Measurements from ENCODE around the gene DNASE1L1.

Gene DNASE1L1

GRCh38 chrX:154409222-154409871 is at the start of gene DNASE1L1:
Gene DNASE1L1, minus strand, starts transcription at chrX:154409254. Its CDS starts 3,686 bp downstream, at chrX:154405568.
- DNase-seq (ENCODE audit: low read depth) = no peak

GRCh38 chrX:154458116-154458953 is 49.3 kb upstream of the DNASE1L1 start, which contains the start of gene PLXNA3:
Gene PLXNA3, plus strand, starts transcription at chrX:154458281. Its CDS starts 1,903 bp downstream, at chrX:154460184.
- DNase-seq (ENCODE audit: low read depth) = no peak

- DNase-seq (ENCODE audit: low read depth) = no peak
Observed at GRCh38 chrX:154457491-154458115, 48.5 kb upstream of the DNASE1L1 start.

GRCh38 chrX:154452823-154453222 is 43.8 kb upstream of the DNASE1L1 start:
- DNase-seq (ENCODE audit: low read depth) = no peak

GRCh38 chrX:154450312-154450711 is 41.3 kb upstream of the DNASE1L1 start:
- no peak for DNase-seq (ENCODE audit: low read depth)

- DNase-seq (ENCODE audit: low read depth) = no peak
Observed at GRCh38 chrX:154449618-154450017, 40.6 kb upstream of the DNASE1L1 start.

GRCh38 chrX:154448484-154448883 is 39.4 kb upstream of the DNASE1L1 start:
- no peak for DNase-seq (ENCODE audit: low read depth)

GRCh38 chrX:154446430-154446829 is 37.4 kb upstream of the DNASE1L1 start:
- DNase-seq (ENCODE audit: low read depth) = no peak

GRCh38 chrX:154445776-154446175 is 36.7 kb upstream of the DNASE1L1 start:
- DNase-seq (ENCODE audit: low read depth) = no peak

GRCh38 chrX:154444755-154445246 is 35.7 kb upstream of the DNASE1L1 start:
- DNase-seq (ENCODE audit: low read depth) = no peak

- DNase-seq (ENCODE audit: low read depth) = no peak
Observed at GRCh38 chrX:154443992-154444754, 35.1 kb upstream of the DNASE1L1 start, which contains the start of gene FAM50A. Gene FAM50A, plus strand, starts transcription at chrX:154444141. Its CDS starts 95 bp downstream, at chrX:154444236.

- no peak for DNase-seq (ENCODE audit: low read depth)
Observed at GRCh38 chrX:154443479-154443910, 34.4 kb upstream of the DNASE1L1 start.

GRCh38 chrX:154441984-154442707 is 33.1 kb upstream of the DNASE1L1 start:
- no peak for DNase-seq (ENCODE audit: low read depth)

GRCh38 chrX:154441564-154441963 is 32.5 kb upstream of the DNASE1L1 start:
- no peak for DNase-seq (ENCODE audit: low read depth)

GRCh38 chrX:154440623-154441357 is 31.7 kb upstream of the DNASE1L1 start:
- DNase-seq (ENCODE audit: low read depth) = no peak

- no peak for DNase-seq (ENCODE audit: low read depth)
Observed at GRCh38 chrX:154439841-154440240, 30.8 kb upstream of the DNASE1L1 start.

GRCh38 chrX:154437971-154438893 is 29.2 kb upstream of the DNASE1L1 start:
- DNase-seq (ENCODE audit: low read depth) = no peak

- DNase-seq (ENCODE audit: low read depth) = no peak
Observed at GRCh38 chrX:154436983-154437752, 28.1 kb upstream of the DNASE1L1 start, which contains the start of gene GDI1. Gene GDI1, plus strand, starts transcription at chrX:154437154. Its CDS starts 101 bp downstream, at chrX:154437255.

Data from HS-5 (cell line).